Measurements from ENCODE around the gene NTN3.

The NTN3 gene

DNA sequence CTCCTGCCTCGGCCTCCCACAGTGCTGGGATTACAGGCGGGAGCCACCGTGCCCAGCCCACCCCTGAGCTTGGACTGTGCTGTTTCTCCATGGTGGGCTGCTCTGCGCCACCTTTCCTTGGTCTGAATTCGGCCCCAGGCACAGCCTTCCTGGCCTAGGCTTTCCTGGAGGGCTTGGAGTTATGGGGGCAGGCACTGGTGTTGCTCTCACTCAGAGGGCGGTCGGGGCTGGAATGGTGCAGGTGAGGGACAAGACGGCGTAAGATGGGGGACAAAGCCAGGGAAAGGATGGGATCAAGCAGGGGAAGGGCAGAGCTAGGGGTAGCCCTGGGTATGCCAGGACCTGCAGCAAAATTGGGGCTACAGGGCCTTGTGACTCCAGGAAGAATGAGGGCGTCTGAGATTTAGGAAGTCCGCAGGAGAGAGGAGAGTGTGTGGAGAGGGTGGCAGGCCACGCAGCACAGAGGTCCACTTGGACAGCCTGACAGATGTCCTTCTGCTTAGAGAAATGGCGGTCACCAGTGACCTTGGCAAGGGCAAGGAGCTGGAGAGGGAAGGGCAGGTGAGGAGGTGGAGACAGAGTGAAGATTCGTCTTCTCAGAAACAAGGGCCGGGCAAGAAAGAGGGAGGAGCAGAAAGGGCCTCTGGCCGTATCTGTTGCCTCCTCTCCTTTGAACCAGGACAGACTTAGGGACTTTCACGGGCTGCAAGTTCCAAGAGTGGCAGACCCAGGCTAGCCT, 41.1 kb downstream of the NTN3 start:
- H3K4me3 ChIP-seq (ENCODE audit: low read depth, low read length), result no peak overlapping the region
- TF ChIP-seq, protein P1, sequence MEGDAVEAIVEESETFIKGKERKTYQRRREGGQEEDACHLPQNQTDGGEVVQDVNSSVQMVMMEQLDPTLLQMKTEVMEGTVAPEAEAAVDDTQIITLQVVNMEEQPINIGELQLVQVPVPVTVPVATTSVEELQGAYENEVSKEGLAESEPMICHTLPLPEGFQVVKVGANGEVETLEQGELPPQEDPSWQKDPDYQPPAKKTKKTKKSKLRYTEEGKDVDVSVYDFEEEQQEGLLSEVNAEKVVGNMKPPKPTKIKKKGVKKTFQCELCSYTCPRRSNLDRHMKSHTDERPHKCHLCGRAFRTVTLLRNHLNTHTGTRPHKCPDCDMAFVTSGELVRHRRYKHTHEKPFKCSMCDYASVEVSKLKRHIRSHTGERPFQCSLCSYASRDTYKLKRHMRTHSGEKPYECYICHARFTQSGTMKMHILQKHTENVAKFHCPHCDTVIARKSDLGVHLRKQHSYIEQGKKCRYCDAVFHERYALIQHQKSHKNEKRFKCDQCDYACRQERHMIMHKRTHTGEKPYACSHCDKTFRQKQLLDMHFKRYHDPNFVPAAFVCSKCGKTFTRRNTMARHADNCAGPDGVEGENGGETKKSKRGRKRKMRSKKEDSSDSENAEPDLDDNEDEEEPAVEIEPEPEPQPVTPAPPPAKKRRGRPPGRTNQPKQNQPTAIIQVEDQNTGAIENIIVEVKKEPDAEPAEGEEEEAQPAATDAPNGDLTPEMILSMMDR (conservative IDR thresholded peaks at IDR 0.05; ENCODE audit: low read depth, low read length), result no peak
- DNase-seq (ENCODE audit: low read depth), result no peak

GRCh38 chr16:2512735-2513404, 41.8 kb downstream of the NTN3 start:
- peak overlapping the region; percentile 85 for H3K4me3 ChIP-seq (ENCODE audit: low read depth, low read length)
- TF ChIP-seq, protein P1 (conservative IDR thresholded peaks at IDR 0.05; ENCODE audit: low read depth, low read length), result no peak
- DNase-seq (ENCODE audit: low read depth), result no peak

GRCh38 chr16:2513405-2514332, 42.6 kb downstream of the NTN3 start, which contains the start of gene ATP6V0C:
Gene ATP6V0C (plus strand): TSS chr16:2513952. CDS start chr16:2514104, 152 bp downstream.
- TF ChIP-seq, protein P1 (conservative IDR thresholded peaks at IDR 0.05; ENCODE audit: low read depth, low read length), result no peak
- peak; percentile 85 for DNase-seq (ENCODE audit: low read depth)
- peak within 1 kb of the TSS; percentile 85 for H3K4me3 ChIP-seq (ENCODE audit: low read depth, low read length)

DNA sequence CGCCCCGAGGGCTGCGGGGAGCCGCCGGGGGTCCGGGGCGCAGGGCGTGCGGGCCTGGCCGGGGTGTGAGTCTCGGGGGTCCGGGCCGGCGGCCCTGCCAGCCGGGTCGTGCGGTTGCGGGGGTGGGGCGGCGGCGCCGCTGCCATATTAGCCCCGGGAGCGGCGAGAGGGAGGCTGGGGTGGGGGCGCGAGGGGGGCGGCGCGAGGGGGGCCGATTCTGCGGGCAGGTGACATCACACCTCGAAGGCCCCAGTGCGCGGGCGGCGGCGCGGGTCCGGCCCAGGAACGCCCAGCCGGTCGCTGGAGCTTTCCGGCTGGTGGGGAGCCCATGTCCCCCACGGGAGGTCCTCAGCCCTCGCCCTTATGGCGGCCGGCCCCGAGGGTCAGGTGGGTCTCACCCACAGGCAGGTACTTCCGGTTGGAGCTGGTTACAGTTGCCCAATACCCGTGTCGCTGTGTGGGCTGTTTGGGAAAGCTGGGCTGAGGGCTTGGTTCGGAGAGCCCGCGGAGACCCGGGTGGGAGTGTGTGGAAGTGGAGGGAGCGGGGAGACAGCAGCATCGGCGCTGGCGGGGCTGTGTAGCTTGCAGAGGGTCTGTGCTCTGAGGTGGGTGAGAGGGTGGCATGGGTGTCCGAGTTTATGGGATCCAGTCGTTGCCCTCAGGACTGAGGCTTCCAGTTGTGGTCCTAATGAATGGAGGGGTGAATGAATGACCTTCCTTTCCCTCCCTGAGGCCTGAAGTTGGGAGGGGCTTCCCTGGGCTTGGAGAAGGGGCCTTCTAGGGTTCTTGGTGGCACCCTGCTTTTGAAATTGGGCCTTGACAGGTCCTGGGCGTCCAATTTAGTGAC, 43.5 kb downstream of the NTN3 start:
- TF ChIP-seq, protein P1 (conservative IDR thresholded peaks at IDR 0.05; ENCODE audit: low read depth, low read length), result no peak
- H3K4me3 ChIP-seq (ENCODE audit: low read depth, low read length), result peak overlapping the region; percentile 85
- no peak for DNase-seq (ENCODE audit: low read depth)

DNA sequence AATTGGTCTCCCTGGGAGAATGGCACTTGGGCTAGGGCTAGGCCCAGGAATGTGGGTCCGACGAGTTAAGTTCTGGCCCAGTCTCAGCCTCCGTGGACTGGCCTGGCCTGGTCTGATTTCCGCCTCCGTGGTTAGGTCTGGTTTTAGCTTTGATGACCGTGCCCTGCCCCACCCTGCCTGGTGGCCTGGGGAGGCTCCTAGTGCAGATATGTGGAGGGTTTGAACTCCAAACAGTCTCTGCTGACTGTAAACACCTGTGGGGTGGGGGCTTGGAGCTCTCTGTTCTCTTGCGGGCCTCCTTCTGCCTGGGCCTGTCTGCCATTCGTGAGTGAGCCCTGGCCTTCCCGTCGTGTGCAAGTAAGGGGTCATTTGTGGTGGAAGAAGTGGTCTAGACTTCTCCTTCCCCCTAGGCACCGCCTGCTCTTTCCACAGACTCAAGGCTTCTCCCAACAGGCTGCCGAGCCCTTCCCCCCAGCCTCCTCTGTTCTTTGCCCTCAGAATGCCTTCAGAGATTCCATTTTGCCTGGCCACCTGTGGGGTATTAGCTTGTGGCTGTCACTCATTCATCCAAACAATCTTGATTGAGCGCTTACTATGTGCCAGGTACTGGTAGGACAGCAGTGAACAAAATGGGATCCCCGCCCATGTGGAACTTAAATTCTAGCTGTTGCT, 44.2 kb downstream of the NTN3 start:
- DNase-seq (ENCODE audit: low read depth), result no peak
- TF ChIP-seq, protein P1 (conservative IDR thresholded peaks at IDR 0.05; ENCODE audit: low read depth, low read length), result no peak
- peak overlapping the region; percentile 85 for H3K4me3 ChIP-seq (ENCODE audit: low read depth, low read length)

All from choroid plexus epithelial cell (primary cell).